Activated T-cell treated with anti-CD3 and anti-CD28 coated beads, Interleukin-2, amount 50 U/mL, for 1 hour (primary cell): Measurements from ENCODE around the gene SPTBN5.

Experiments
- DNase-seq: peaks from one replicate; pipeline ENCODE4 v3.0.0-alpha.2; 2020

The SPTBN5 gene

DNA sequence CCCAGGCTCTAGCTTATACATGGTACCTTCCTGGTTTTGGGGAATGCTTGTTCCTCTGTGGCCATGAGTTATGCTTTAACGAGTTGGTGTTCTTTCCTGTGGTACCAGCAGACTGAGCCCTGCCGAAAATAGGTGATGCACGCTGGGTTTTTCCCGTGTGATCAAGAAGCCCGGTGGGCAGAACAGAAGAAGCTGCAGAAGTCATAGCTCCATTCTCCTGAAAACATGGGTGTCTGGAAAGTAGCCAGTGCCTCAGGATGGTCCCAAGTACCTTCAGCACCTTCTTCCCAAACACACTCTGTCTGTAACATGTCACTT lies 94.4 kb downstream of the SPTBN5 start:
- no peak for DNase-seq

DNA sequence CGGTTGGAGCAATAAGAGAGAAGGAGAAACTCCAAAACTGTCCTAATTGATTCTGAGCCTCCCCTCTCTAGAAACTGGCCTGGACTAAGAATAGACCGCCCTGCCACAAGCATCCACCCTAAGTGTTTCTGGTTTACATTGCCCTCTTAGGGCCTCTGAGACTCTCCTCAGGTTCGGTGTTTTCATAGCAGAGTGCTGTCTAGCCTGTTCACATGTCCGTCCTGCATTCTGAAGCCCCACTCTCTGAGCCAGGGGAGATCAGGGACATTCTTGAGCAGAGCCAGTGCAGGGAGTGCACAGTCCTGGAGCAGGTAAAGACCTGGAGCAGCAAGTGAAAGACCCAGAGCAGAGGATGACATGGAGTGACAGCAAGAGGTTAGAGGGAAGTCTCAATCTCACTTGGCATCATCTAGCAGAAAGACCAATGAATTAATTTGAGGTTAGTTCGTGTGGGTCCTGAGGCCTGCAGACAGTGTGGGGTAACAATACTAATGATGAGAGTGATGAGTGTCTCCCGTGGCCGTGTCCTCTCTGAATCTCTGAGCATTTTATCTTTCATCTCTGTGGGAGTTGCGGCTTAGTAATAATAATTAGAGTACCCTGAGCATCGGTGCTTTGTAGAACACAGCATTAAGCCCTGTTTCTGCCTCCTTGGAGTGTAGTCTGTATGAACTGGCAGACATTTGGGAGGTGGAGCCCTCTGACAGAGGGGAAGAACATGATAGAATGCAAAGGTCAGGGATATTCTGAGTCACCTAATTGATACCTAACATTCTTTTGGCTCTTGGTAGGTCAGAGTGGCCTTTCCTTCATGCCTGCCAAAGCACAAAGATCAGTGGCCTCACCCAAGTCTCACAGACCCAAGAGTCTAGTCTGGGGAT lies 95.0 kb downstream of the SPTBN5 start:
- no peak for DNase-seq
